Left lung (tissue), 10 donors: ENCODE results near the gene MN1. TPM values are rescaled to one million over a fixed set of nuclear protein-coding genes. Genes with fewer than 3 reads are reported as not detected.

Source experiments
- ATAC-seq: fragments of 200-7000 bp; cut with Tn5 transposase; one replicate; pipeline ENCODE4 v1.9.1; 2020; ENCODE audit warnings: moderate library complexity
- DNase-seq, 4 donors: peaks; one replicate each; pipeline ENCODE4 v3.0.0-alpha.2; 2013 to 2020
- H3K27ac ChIP-seq, 2 donors: fragments of 200-600 bp; sonication (generic) in 1 of 2; one replicate each; pipeline versions ENCODE4 v1.5.0 to v1.8.0; 2020 to 2021
- H3K27me3 ChIP-seq, 2 donors: fragments of 200-600 bp; sonication (generic) in 1 of 2; one replicate each; pipeline versions ENCODE4 v1.5.0 to v1.8.0; 2020 to 2021
- H3K36me3 ChIP-seq, 2 donors: fragments of 200-600 bp; sonication (generic) in 1 of 2; one replicate each; pipeline versions ENCODE4 v1.5.0 to v1.8.0; 2020 to 2021
- H3K4me1 ChIP-seq, 2 donors: fragments of 200-600 bp; one replicate each; pipeline ENCODE4 v1.8.0; 2021
- H3K4me3 ChIP-seq, 2 donors: fragments of 200-600 bp; sonication (generic) in 1 of 2; one replicate each; pipeline versions ENCODE4 v1.5.0 to v1.8.0; 2020 to 2021; ENCODE audit warnings: mild to moderate bottlenecking in 1 of 2
- H3K9me3 ChIP-seq, 2 donors: fragments of 200-600 bp; sonication (generic) in 1 of 2; one replicate each; pipeline versions ENCODE4 v1.5.0 to v1.8.0; 2020 to 2021
- CTCF ChIP-seq, 2 donors: fragments of 200-600 bp; sonication (generic) in 1 of 2; IDR thresholded peaks; one replicate each; pipeline versions ENCODE4 v1.5.0 to v1.8.0; 2021; ENCODE audit warnings: antibody characterized with exemption in 2 of 2
- intact Hi-C, 2 donors: fragments of 100-400 bp; cut with DNase I; formaldehyde crosslinking; loops; one replicate each; pipeline versions ENCODE4 v1.11.2 to v1.14.2; 2022
- polyA plus RNA-seq, 6 donors: library from polyadenylated mRNA; unstranded; fragments of 120-200 nt; gene quantifications; one replicate each; pipeline ENCODE4 v1.2.1, GENCODE V29; 2013; ENCODE audit not compliant: insufficient read length in 6 of 6
- total RNA-seq, 2 donors: library from RNA; stranded (reverse); fragmentation: NEBNext Ultra II Directional; extraction: Animal tissue kit (Norgen Biotek cat#: 25700); gene quantifications; one replicate each; pipeline ENCODE4 v1.2.1, GENCODE V29; 2021
- donor health status: DM: no; HTN: yes; CAD: no.
- donor health status: DM: no; HTN: no; CAD: no.

MN1 gene
- total and polyA plus RNA-seq, 8 donors: 1.9 to 7.4 (median 3.3) TPM

GRCh38 chr22:27842669-27843431 is 41.3 kb upstream of the MN1 start:
- intact Hi-C loops: no loop called here
- peak overlapping the region in 1 of 2 donors; percentile 13 for H3K27ac ChIP-seq
- ATAC-seq: no peak

GRCh38 chr22:27842201-27842600 is 40.6 kb upstream of the MN1 start:
- intact Hi-C loops: no loop called here
- Histone ChIP-seq H3K36me3 (peaks cover 0 to 27% of the 10 kb centered on the region in 2 donors), H3K27me3 (no peaks in the 10 kb centered on the region), H3K4me1 (no peaks in the 10 kb centered on the region), H3K9me3 (no peaks in the 10 kb centered on the region), H3K4me3 (no peak overlapping the region), H3K27ac (peak overlapping the region in 1 of 2 donors; percentile 13)
- TF ChIP-seq CTCF (IDR thresholded peaks at IDR 0.05): no peak
- ATAC-seq: no peak
- no peak for DNase-seq

More at GRCh38 chr22:27842669-27843431, 41.3 kb upstream of the MN1 start:
- peaks cover 0 to 33% of the 10 kb centered on the region in 2 donors for H3K36me3 ChIP-seq
- no peak overlapping the region for H3K4me3 ChIP-seq
- H3K4me1 ChIP-seq: no peaks in the 10 kb centered on the region
- H3K27me3 ChIP-seq: no peaks in the 10 kb centered on the region
- no peak for TF ChIP-seq CTCF (IDR thresholded peaks at IDR 0.05)
- H3K9me3 ChIP-seq: no peaks in the 10 kb centered on the region
- no peak for DNase-seq

GRCh38 chr22:27840436-27840835 is 38.9 kb upstream of the MN1 start:
- H3K27ac ChIP-seq: no peak overlapping the region
- no peak for TF ChIP-seq CTCF (IDR thresholded peaks at IDR 0.05)
- intact Hi-C loops: no loop called here
- no peaks in the 10 kb centered on the region for H3K4me1 ChIP-seq
- H3K36me3 ChIP-seq: peaks cover 0 to 18% of the 10 kb centered on the region in 2 donors
- no peaks in the 10 kb centered on the region for H3K27me3 ChIP-seq
- ATAC-seq (no peak), DNase-seq (no peak)
- no peaks in the 10 kb centered on the region for H3K9me3 ChIP-seq
- no peak overlapping the region for H3K4me3 ChIP-seq

- Histone ChIP-seq H3K36me3 (peaks cover 0 to 14% of the 10 kb centered on the region in 2 donors), H3K27ac (no peak overlapping the region), H3K27me3 (no peaks in the 10 kb centered on the region), H3K4me1 (no peaks in the 10 kb centered on the region), H3K9me3 (no peaks in the 10 kb centered on the region), H3K4me3 (no peak overlapping the region)
- intact Hi-C loops: no loop called here
- ATAC-seq (no peak), DNase-seq (no peak)
- no peak for TF ChIP-seq CTCF (IDR thresholded peaks at IDR 0.05)
Observed at GRCh38 chr22:27839057-27839660, 37.6 kb upstream of the MN1 start.

- intact Hi-C loops: no loop called here
- Histone ChIP-seq H3K4me3 (no peak overlapping the region), H3K9me3 (no peaks in the 10 kb centered on the region), H3K27me3 (no peaks in the 10 kb centered on the region), H3K4me1 (no peaks in the 10 kb centered on the region), H3K27ac (no peak overlapping the region), H3K36me3 (peaks cover 0 to 6% of the 10 kb centered on the region in 2 donors)
- ATAC-seq (no peak), DNase-seq (no peak)
- TF ChIP-seq CTCF (IDR thresholded peaks at IDR 0.05): no peak
Observed at GRCh38 chr22:27836181-27836580, 34.6 kb upstream of the MN1 start.
